BJ (cell line): ENCODE data around the gene PTPN12. TPM values are rescaled to one million over a fixed set of nuclear protein-coding genes. Genes with fewer than 3 reads are reported as not detected.

Experiments used
- CTCF ChIA-PET: fragments of 350-600 bp; formaldehyde crosslinking; extraction: SDS; loops from one replicate; lab custom pipeline; 2021; ENCODE audit warnings: antibody characterized with exemption, inconsistent platforms; lab: Yijun Ruan, JAX
- POLR2A ChIA-PET: fragments of 300-600 bp; sonication (Branson Sonifier 250); formaldehyde crosslinking; extraction: SDS; loops from one replicate; lab custom pipeline; 2021; ENCODE audit warnings: antibody characterized with exemption; lab: Charles Lee
- DNase-seq: peaks from one replicate; pipeline ENCODE4 v3.0.0-alpha.2; 2011; ENCODE audit warnings: low read depth
- H3K27me3 ChIP-seq: 2 replicates; pipeline ENCODE4 v1.6.0; 2011; ENCODE audit warnings: low read length; ENCODE audit not compliant: control insufficient read depth, insufficient read depth
- H3K36me3 ChIP-seq: 2 replicates; pipeline ENCODE4 v1.5.1; 2011; ENCODE audit warnings: low read length; ENCODE audit not compliant: control insufficient read depth, insufficient read depth
- H3K4me3 ChIP-seq: 2 replicates; pipeline ENCODE4 v1.5.1; 2011; ENCODE audit warnings: low read depth, mild to moderate bottlenecking, control low read depth, low read length
- CTCF ChIP-seq: IDR thresholded peaks from 2 replicates; pipeline ENCODE4 v1.5.1; 2011; ENCODE audit warnings: low read depth, mild to moderate bottlenecking, control low read depth, inconsistent platforms, low read length, moderate library complexity; ENCODE audit not compliant: insufficient read depth
- polyA plus RNA-seq: library from polyadenylated mRNA; depleted of rRNA; stranded (reverse); fragments of >200 nt; gene quantifications from 2 replicates; pipeline ENCODE4 v1.2.3, GENCODE V29; 2011

PTPN12 gene
- polyA plus RNA-seq, 1 experiment, result 19.7 TPM

GRCh38 chr7:77553123-77553522, 16.0 kb downstream of the PTPN12 start:
- Histone ChIP-seq H3K36me3 (no peaks in the 10 kb centered on the region; the same call in 1 of the 2 replicates), H3K4me3 (no peak overlapping the region), H3K27me3 (no peaks in the 10 kb centered on the region)
- ChIA-PET POLR2A (no interaction called here), CTCF (no interaction called here)
- no peak for DNase-seq
- no peak for TF ChIP-seq CTCF

- POLR2A ChIA-PET, result no interaction called here
- CTCF ChIA-PET, result interaction anchor here (1.1 kb wide), 1 partner anchor 11 kb away, joined by 3 read pairs; no protein-coding TSS in a partner anchor
Observed at GRCh38 chr7:77558284-77558967, 21.3 kb downstream of the PTPN12 start.

GRCh38 chr7:77561352-77561751, 24.3 kb downstream of the PTPN12 start:
- ChIA-PET CTCF (no interaction called here), POLR2A (no interaction called here)
- no peak overlapping the region for H3K4me3 ChIP-seq

More at GRCh38 chr7:77558284-77558967, 21.3 kb downstream of the PTPN12 start:
- Histone ChIP-seq H3K27me3 (no peaks in the 10 kb centered on the region), H3K4me3 (no peak overlapping the region), H3K36me3 (no peaks in the 10 kb centered on the region; the same call in 1 of the 2 replicates)
- no peak for DNase-seq
- TF ChIP-seq CTCF, result no peak

GRCh38 chr7:77563275-77563674, 26.2 kb downstream of the PTPN12 start:
- DNase-seq, result no peak
- no peak for TF ChIP-seq CTCF
- CTCF ChIA-PET, result interaction anchor here (0.6 kb wide), 1 partner anchor 113 kb away, joined by 3 read pairs; no protein-coding TSS in a partner anchor
- H3K27me3 ChIP-seq, result no peaks in the 10 kb centered on the region
- POLR2A ChIA-PET, result no interaction called here
- no peaks in the 10 kb centered on the region for H3K36me3 ChIP-seq
- H3K4me3 ChIP-seq, result no peak overlapping the region

More at GRCh38 chr7:77561352-77561751, 24.3 kb downstream of the PTPN12 start:
- no peak for TF ChIP-seq CTCF
- H3K36me3 ChIP-seq, result no peaks in the 10 kb centered on the region; the same call in 1 of the 2 replicates
- DNase-seq, result no peak
- no peaks in the 10 kb centered on the region for H3K27me3 ChIP-seq

GRCh38 chr7:77565917-77566316, 28.8 kb downstream of the PTPN12 start:
- H3K27me3 ChIP-seq, result no peaks in the 10 kb centered on the region
- ChIA-PET CTCF (interaction anchor here (0.7 kb wide), 1 partner anchor 194 kb away, joined by 3 read pairs; no protein-coding TSS in a partner anchor), POLR2A (no interaction called here)
- H3K36me3 ChIP-seq, result no peaks in the 10 kb centered on the region; the same call in 1 of the 2 replicates
- TF ChIP-seq CTCF, result no peak
- no peak for DNase-seq
- no peak overlapping the region for H3K4me3 ChIP-seq
